ENCODE results near the gene RHOH. TPM values are rescaled to one million over a fixed set of nuclear protein-coding genes. Genes with fewer than 3 reads are reported as not detected.
A peak's percentile ranks its signal among the peaks of the same experiment; 100 is the strongest.
"Not testable (repeated sequence)": the region's sequence is repeated elsewhere in the genome, so short reads cannot be mapped to it uniquely, and the experiment has no call there.

Gene RHOH
- total RNA-seq, 1 donor from 2014 or later = 0.29 TPM

GRCh38 chr4:40288566-40288965, 91.7 kb downstream of the RHOH start:
- DNase-seq (ENCODE audit: low spot score in 2 of 2, unreplicated experiment in 2 of 2) = no peak
- Mint-ChIP-seq H3K9me3 (no peaks in the 10 kb centered on the region), H3K4me3 (no peak overlapping the region), H3K27ac (no peak overlapping the region), H3K36me3 (no peaks in the 10 kb centered on the region), H3K4me1 (peaks cover 20% of the 10 kb centered on the region), H3K27me3 (ENCODE audit: low read depth) (no peaks in the 10 kb centered on the region)
- TF ChIP-seq CTCF (IDR thresholded peaks at IDR 0.05; ENCODE audit: unreplicated experiment) = no peak

DNA sequence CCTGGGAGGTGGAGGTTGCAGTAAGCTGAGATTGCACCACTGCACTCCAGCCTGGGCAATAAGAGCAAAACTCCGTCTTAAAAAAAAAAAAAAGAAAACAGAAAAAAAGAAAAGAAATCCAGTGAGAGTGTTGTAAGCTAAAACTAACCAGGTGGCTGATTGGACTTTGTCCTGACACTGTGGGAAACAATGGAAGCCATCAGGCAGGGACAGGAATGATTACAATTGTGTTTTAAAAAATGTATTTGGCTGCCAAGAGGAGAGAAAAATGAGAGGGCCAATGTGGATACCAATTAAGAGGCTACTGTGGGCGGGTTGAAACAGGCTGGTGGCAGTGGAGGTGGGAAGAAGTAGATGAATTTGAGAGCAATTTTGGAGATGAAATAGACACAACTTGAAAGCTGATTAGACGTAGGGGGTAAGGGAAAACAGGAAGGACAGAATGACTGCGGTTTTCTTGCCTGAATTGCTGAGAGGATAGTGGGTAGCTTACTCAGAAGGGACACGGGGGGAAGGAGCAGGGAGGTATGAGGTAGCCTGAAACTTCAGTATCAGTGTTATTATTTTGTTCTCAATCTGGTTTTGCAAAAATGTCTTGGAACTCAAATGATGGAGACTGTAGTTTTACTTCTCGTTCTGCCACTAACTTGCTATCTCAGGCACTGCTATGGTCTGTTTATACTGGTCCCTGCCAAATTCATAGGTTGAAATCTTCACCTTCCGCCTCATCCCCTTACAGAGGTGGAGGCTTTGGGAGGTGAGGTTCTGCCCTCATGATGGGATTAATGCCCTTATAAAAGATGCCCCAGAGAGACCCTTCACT, 92.7 kb downstream of the RHOH start:
- peak overlapping the region; percentile 8 for H3K27ac Mint-ChIP-seq
- no peaks in the 10 kb centered on the region for H3K27me3 Mint-ChIP-seq (ENCODE audit: low read depth)
- no peak for DNase-seq (ENCODE audit: low spot score in 2 of 2, unreplicated experiment in 2 of 2)

DNA sequence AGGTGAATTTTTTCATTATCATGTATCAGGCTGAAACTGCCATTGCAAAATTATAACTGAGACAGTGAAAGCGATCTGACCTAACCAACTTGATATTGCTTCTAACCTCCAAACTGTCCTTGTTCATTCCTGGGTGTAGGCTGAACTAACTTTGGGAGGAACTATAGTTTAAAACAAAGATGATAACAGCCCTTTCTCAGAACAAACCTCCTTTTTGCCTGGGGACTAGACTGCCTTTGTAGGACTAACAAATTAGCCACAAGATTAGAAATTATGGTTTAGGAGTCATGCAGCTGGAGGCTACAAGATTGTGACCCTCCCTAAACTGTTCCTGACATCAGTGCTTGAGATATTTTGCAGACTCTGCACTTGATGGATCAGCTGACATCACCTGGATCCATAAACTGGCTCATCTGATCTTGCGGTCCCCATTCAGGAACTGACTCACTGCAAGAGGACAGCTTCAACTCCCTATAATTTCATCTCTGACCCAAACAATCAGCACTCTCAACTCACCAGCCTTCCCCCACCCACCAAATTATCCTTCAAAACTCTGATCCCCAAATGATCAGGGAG, 93.9 kb downstream of the RHOH start:
- not testable (repeated sequence) for H3K27me3 Mint-ChIP-seq (ENCODE audit: low read depth); H3K36me3 Mint-ChIP-seq; H3K27ac Mint-ChIP-seq; DNase-seq (ENCODE audit: low spot score in 2 of 2, unreplicated experiment in 2 of 2); H3K4me3 Mint-ChIP-seq; H3K9me3 Mint-ChIP-seq
- H3K4me1 Mint-ChIP-seq = peaks cover 19% of the 10 kb centered on the region

More for the DNA sequence above, 92.7 kb downstream of the RHOH start:
- Mint-ChIP-seq H3K4me1 (peaks cover 19% of the 10 kb centered on the region), H3K36me3 (no peaks in the 10 kb centered on the region), H3K4me3 (no peak overlapping the region), H3K9me3 (no peaks in the 10 kb centered on the region)
- no peak for TF ChIP-seq CTCF (IDR thresholded peaks at IDR 0.05; ENCODE audit: unreplicated experiment)

- no peak for DNase-seq (ENCODE audit: low spot score in 2 of 2, unreplicated experiment in 2 of 2)
- Mint-ChIP-seq H3K27me3 (ENCODE audit: low read depth) (no peaks in the 10 kb centered on the region), H3K27ac (no peak overlapping the region), H3K36me3 (no peaks in the 10 kb centered on the region), H3K4me3 (no peak overlapping the region), H3K9me3 (no peaks in the 10 kb centered on the region), H3K4me1 (peaks cover 19% of the 10 kb centered on the region)
- TF ChIP-seq CTCF (IDR thresholded peaks at IDR 0.05; ENCODE audit: unreplicated experiment) = no peak
Measured at GRCh38 chr4:40292313-40292759, 95.5 kb downstream of the RHOH start.

DNA sequence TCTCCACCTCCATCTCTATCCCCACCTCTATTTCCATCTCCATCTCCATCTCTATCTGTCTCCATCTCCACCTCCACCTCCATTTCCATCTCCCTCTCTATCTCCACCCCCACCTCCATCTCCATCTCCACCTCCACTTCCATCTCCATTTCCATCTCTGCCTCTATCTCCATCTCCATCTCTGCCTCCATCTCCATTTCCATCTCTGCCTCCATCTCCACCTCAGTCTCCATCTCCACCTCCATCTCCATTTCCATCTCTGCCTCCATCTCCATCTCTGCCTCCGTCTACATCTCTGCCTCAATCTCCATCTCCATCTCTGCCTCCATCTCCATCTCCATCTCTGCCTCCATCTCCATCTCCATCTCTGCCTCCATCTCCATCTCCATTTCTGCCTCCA, 97.5 kb downstream of the RHOH start:
- H3K27me3 Mint-ChIP-seq (ENCODE audit: low read depth) = no peaks in the 10 kb centered on the region
- DNase-seq (ENCODE audit: low spot score in 2 of 2, unreplicated experiment in 2 of 2) = no peak
- peaks cover 19% of the 10 kb centered on the region for H3K4me1 Mint-ChIP-seq
- H3K9me3 Mint-ChIP-seq = no peaks in the 10 kb centered on the region
- TF ChIP-seq CTCF (IDR thresholded peaks at IDR 0.05; ENCODE audit: unreplicated experiment) = no peak
- no peak overlapping the region for H3K4me3 Mint-ChIP-seq
- no peak overlapping the region for H3K27ac Mint-ChIP-seq
- H3K36me3 Mint-ChIP-seq = no peaks in the 10 kb centered on the region

DNA sequence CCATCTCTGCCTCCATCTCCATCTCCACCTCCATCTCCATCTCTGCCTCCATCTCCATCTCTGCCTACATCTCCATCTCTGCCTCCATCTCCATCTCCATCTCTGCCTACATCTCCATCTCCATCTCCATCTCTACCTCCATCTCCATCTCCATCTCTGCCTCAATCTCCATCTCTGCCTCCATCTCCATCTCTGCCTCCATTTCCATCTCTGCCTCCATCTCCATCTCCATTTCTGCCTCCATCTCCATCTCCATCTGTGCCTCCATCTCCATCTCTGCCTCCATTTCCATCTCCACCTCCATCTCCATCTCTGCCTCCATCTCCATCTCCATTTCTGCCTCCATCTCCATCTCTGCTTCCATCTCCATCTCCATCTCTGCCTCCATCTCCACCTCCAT, 98.2 kb downstream of the RHOH start:
- not testable (repeated sequence) for H3K36me3 Mint-ChIP-seq; H3K4me3 Mint-ChIP-seq; DNase-seq (ENCODE audit: low spot score in 2 of 2, unreplicated experiment in 2 of 2); H3K27me3 Mint-ChIP-seq (ENCODE audit: low read depth); H3K27ac Mint-ChIP-seq; H3K9me3 Mint-ChIP-seq
- peaks cover 14% of the 10 kb centered on the region for H3K4me1 Mint-ChIP-seq
